WERI-Rb-1 (cell line): ENCODE results near the gene NXN.
"Not testable (repeated sequence)": the region's sequence is repeated elsewhere in the genome, so short reads cannot be mapped to it uniquely, and the experiment has no call there.

Source experiments
- DNase-seq: peaks from one replicate; pipeline ENCODE4 v3.0.0-alpha.2; 2020
- H3K27ac ChIP-seq: fragments of 250-450 bp; sonication (Bioruptor Pico); 2 replicates; pipeline ENCODE4 v1.5.1; 2020; ENCODE audit warnings: mild to moderate bottlenecking, moderate library complexity
- H3K27me3 ChIP-seq: fragments of 250-450 bp; sonication (Bioruptor Pico); 2 replicates; pipeline ENCODE4 v1.5.1; 2021; ENCODE audit warnings: mild to moderate bottlenecking, low read depth, moderate library complexity; ENCODE audit not compliant: insufficient read depth, severe bottlenecking
- H3K36me3 ChIP-seq: fragments of 250-450 bp; sonication (Bioruptor Pico); 2 replicates; pipeline ENCODE4 v1.5.1; 2020; ENCODE audit warnings: mild to moderate bottlenecking, moderate library complexity
- H3K4me3 ChIP-seq: 2 replicates; pipeline ENCODE4 v1.5.1; 2011; ENCODE audit warnings: low read depth, mild to moderate bottlenecking, control low read depth, low read length
- H3K9me3 ChIP-seq: fragments of 250-450 bp; sonication (Bioruptor Pico); 2 replicates; pipeline ENCODE4 v1.5.1; 2021; ENCODE audit warnings: mild to moderate bottlenecking, moderate library complexity; ENCODE audit not compliant: severe bottlenecking
- TF ChIP-seq, protein P1 (sequence below): IDR thresholded peaks from 2 replicates; pipeline ENCODE4 v1.5.1; 2011; ENCODE audit warnings: low read depth, mild to moderate bottlenecking, control low read depth, inconsistent platforms, low read length

Gene NXN

DNA sequence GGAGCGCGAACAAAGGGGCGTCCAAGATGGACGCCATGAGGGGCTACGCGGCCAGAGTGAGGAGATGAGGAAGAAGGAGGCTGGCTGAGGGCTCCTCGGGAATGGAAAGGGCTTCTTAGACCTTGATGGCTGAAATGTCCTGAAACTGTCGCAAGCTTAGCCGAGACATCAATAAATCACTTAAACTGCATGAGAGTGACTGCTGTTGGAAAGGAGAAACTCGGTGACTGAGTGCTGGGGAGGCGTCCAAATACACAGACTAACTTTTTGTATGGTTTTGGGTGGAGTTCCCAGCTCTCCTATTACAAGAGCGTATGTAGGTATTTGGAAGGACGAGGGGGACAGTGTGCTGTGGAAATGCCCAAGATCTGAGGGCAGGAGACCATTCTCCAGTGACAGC is 226.2 kb downstream of the NXN start:
- H3K36me3 ChIP-seq: peaks cover 35% of the 10 kb centered on the region
- no peaks in the 10 kb centered on the region for H3K27me3 ChIP-seq
- no peak overlapping the region for H3K27ac ChIP-seq
- TF ChIP-seq, protein P1, sequence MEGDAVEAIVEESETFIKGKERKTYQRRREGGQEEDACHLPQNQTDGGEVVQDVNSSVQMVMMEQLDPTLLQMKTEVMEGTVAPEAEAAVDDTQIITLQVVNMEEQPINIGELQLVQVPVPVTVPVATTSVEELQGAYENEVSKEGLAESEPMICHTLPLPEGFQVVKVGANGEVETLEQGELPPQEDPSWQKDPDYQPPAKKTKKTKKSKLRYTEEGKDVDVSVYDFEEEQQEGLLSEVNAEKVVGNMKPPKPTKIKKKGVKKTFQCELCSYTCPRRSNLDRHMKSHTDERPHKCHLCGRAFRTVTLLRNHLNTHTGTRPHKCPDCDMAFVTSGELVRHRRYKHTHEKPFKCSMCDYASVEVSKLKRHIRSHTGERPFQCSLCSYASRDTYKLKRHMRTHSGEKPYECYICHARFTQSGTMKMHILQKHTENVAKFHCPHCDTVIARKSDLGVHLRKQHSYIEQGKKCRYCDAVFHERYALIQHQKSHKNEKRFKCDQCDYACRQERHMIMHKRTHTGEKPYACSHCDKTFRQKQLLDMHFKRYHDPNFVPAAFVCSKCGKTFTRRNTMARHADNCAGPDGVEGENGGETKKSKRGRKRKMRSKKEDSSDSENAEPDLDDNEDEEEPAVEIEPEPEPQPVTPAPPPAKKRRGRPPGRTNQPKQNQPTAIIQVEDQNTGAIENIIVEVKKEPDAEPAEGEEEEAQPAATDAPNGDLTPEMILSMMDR: no peak
- peaks cover 7% of the 10 kb centered on the region for H3K9me3 ChIP-seq
- no peak for DNase-seq
- H3K4me3 ChIP-seq: no peak overlapping the region

- peaks cover 35% of the 10 kb centered on the region for H3K36me3 ChIP-seq
- no peak for DNase-seq
- H3K27ac ChIP-seq: peak overlapping the region; percentile 92
- H3K4me3 ChIP-seq: no peak overlapping the region
- H3K27me3 ChIP-seq: no peaks in the 10 kb centered on the region
- TF ChIP-seq, protein P1: no peak
- H3K9me3 ChIP-seq: peaks cover 7% of the 10 kb centered on the region
Measured at GRCh38 chr17:752620-753219, 226.9 kb downstream of the NXN start.

GRCh38 chr17:752002-752619 is 227.5 kb downstream of the NXN start, which contains the start of gene GEMIN4:
Gene GEMIN4 (minus strand): TSS chr17:752264. CDS start chr17:752142, 122 bp downstream.
- Histone ChIP-seq H3K27me3 (no peaks in the 10 kb centered on the region), H3K36me3 (peaks cover 40% of the 10 kb centered on the region), H3K9me3 (peaks cover 7% of the 10 kb centered on the region), H3K27ac (peak within 1 kb of the TSS; percentile 92), H3K4me3 (peak within 1 kb of the TSS; percentile 53)
- TF ChIP-seq, protein P1: peak; percentile 99
- peak; percentile 94 for DNase-seq

DNA sequence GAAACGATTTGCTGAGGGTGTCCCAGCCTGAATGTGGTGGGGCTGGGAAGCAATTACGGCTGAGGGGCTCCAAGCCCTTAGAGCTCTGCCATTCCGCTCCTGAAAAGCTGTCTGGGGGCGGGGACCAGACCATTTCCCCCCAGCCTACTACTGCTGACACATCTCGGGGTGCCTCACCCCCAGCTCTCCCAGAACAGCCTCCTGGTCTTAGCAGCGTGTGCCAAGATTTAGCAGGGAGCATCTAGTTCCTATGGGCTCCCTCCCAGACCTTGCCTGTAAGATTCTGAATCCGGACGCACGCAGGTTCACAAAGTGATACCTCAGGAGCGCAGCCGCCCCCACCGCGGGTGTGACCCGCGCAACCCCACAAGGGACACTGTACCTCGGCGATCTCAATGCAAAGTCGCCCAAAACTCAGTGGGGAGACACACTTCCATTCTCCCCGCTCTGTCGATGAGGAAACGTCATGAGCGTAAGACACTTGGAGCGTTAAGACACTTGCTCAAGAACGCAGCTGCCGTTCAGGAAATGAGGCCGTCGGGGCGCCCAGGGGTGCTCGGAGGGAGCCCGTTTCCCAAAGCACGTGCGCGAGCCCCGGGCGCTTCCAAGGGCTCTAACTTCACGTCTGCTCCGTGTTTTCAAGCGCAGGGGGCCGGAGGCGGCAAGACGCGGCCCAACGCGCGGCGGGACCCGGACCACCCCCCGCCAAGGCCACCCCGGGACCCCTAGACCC is 228.1 kb downstream of the NXN start:
- H3K27ac ChIP-seq: peak overlapping the region; percentile 92
- DNase-seq: peak; percentile 30
- TF ChIP-seq, protein P1: no peak
- H3K36me3 ChIP-seq: peaks cover 40% of the 10 kb centered on the region
- H3K4me3 ChIP-seq: peak overlapping the region; percentile 53
- no peaks in the 10 kb centered on the region for H3K27me3 ChIP-seq
- H3K9me3 ChIP-seq: peaks cover 7% of the 10 kb centered on the region

DNA sequence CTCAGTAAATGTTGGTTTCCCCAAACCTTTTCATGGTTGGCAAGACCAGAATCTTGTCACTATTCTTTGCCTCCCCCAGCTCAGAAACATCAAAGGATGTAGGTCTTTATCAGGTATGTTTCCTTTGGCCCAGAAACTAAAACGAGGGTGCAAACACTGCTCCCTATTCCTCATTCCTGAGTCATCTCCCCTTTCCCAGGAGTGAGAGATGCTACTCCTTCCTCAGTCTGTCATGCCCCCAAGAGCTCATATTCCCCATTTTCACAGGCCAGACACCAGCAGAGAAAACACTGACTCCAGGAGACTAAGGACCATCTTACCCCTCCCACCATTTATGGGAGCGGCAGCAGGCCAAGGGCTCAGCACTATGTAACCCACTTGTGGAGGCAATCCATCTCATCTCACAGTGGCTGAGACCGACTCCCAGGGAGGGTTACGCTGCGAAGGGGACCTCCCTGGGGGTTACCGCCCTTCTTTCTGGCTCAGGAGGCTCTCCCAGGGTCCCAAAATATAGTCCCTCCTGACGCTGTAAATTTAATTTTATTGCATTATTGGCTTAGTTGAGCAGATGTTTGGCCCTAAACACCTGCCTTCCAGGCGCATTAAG is 229.0 kb downstream of the NXN start:
- no peak overlapping the region for H3K4me3 ChIP-seq
- H3K9me3 ChIP-seq: peaks cover 7% of the 10 kb centered on the region
- TF ChIP-seq, protein P1: no peak
- H3K36me3 ChIP-seq: peaks cover 47% of the 10 kb centered on the region
- H3K27me3 ChIP-seq: no peaks in the 10 kb centered on the region
- no peak for DNase-seq
- no peak overlapping the region for H3K27ac ChIP-seq

DNA sequence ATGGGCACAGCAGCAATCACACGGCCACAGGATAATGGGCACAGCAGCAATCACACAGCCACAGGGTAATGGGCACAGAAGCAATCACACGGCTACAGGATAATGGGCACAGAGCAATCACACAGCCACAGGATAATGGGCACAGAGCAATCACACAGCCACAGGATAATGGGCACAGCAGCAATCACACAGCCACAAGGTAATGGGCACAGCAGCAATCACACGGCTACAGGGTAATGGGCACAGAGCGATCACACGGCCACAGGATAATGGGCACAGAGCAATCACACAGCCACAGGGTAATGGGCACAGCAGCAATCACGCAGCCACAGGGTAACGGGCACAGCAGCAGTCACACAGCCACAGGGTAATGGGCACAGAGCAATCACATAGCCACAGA is 230.2 kb downstream of the NXN start:
- DNase-seq, H3K9me3 ChIP-seq, H3K27me3 ChIP-seq, H3K4me3 ChIP-seq, H3K27ac ChIP-seq: not testable (repeated sequence)
- peaks cover 59% of the 10 kb centered on the region for H3K36me3 ChIP-seq
